ENCODE results near the gene RPS23. TPM values are rescaled to one million over a fixed set of nuclear protein-coding genes. Genes with fewer than 3 reads are reported as not detected.

Gene RPS23
- total RNA-seq = 4,705 TPM
- polyA plus RNA-seq = 5,283 TPM
- long read RNA-seq, donor 1, transcript RPS23-201 (4 exons, 3,437 nt) = major isoform, 196 of 342 reads
- long read RNA-seq, donor 1, transcript RPS23-203 (3 exons, 576 nt) = minor isoform, 91 of 342 reads
- long read RNA-seq, donor 1, partial matches to known transcripts = 52 of 342 reads
- long read RNA-seq, donor 1, other reads (novel, unspliced or antisense) = 0 of 342 reads
- long read RNA-seq, donor 2 = 0 reads
- long read RNA-seq, donor 3, transcript RPS23-207 (2 exons, 530 nt) = minor isoform, 24 of 4,627 reads
- long read RNA-seq, donor 3, transcript RPS23-204 (3 exons, 836 nt) = minor isoform, 47 of 4,627 reads
- long read RNA-seq, donor 3, transcript RPS23-201 (4 exons, 3,437 nt) = major isoform, 3,019 of 4,627 reads
- long read RNA-seq, donor 3, transcript RPS23-203 (3 exons, 576 nt) = minor isoform, 829 of 4,627 reads
- long read RNA-seq, donor 3, partial matches to known transcripts = 618 of 4,627 reads
- long read RNA-seq, donor 3, other reads (novel, unspliced or antisense) = 90 of 4,627 reads
- long read RNA-seq, donor 4, transcript RPS23-204 (3 exons, 836 nt) = minor isoform, 17 of 1,613 reads
- long read RNA-seq, donor 4, transcript RPS23-207 (2 exons, 530 nt) = minor isoform, 11 of 1,613 reads
- long read RNA-seq, donor 4, transcript RPS23-203 (3 exons, 576 nt) = minor isoform, 293 of 1,613 reads
- long read RNA-seq, donor 4, transcript RPS23-201 (4 exons, 3,437 nt) = major isoform, 879 of 1,613 reads
- long read RNA-seq, donor 4, partial matches to known transcripts = 359 of 1,613 reads
- long read RNA-seq, donor 4, other reads (novel, unspliced or antisense) = 54 of 1,613 reads
- long read RNA-seq, donor 5, transcript RPS23-207 (2 exons, 530 nt) = minor isoform, 22 of 6,180 reads
- long read RNA-seq, donor 5, transcript RPS23-203 (3 exons, 576 nt) = minor isoform, 1,023 of 6,180 reads
- long read RNA-seq, donor 5, transcript RPS23-204 (3 exons, 836 nt) = minor isoform, 78 of 6,180 reads
- long read RNA-seq, donor 5, transcript RPS23-201 (4 exons, 3,437 nt) = major isoform, 3,950 of 6,180 reads
- long read RNA-seq, donor 5, partial matches to known transcripts = 952 of 6,180 reads
- long read RNA-seq, donor 5, other reads (novel, unspliced or antisense) = 155 of 6,180 reads
- long read RNA-seq, donor 6, transcript RPS23-204 (3 exons, 836 nt) = minor isoform, 21 of 1,858 reads
- long read RNA-seq, donor 6, transcript RPS23-207 (2 exons, 530 nt) = minor isoform, 14 of 1,858 reads
- long read RNA-seq, donor 6, transcript RPS23-201 (4 exons, 3,437 nt) = major isoform, 1,315 of 1,858 reads
- long read RNA-seq, donor 6, transcript RPS23-203 (3 exons, 576 nt) = minor isoform, 309 of 1,858 reads
- long read RNA-seq, donor 6, partial matches to known transcripts = 141 of 1,858 reads
- long read RNA-seq, donor 6, other reads (novel, unspliced or antisense) = 57 of 1,858 reads
- long read RNA-seq, donor 7, transcript RPS23-207 (2 exons, 530 nt) = minor isoform, 13 of 2,698 reads
- long read RNA-seq, donor 7, transcript RPS23-201 (4 exons, 3,437 nt) = major isoform, 1,648 of 2,698 reads
- long read RNA-seq, donor 7, transcript RPS23-204 (3 exons, 836 nt) = minor isoform, 26 of 2,698 reads
- long read RNA-seq, donor 7, transcript RPS23-203 (3 exons, 576 nt) = minor isoform, 514 of 2,698 reads
- long read RNA-seq, donor 7, partial matches to known transcripts = 403 of 2,698 reads
- long read RNA-seq, donor 7, other reads (novel, unspliced or antisense) = 93 of 2,698 reads
- long read RNA-seq, donor 8, transcript RPS23-203 (3 exons, 576 nt) = minor isoform, 128 of 856 reads
- long read RNA-seq, donor 8, transcript RPS23-207 (2 exons, 530 nt) = minor isoform, 6 of 856 reads
- long read RNA-seq, donor 8, transcript RPS23-204 (3 exons, 836 nt) = minor isoform, 15 of 856 reads
- long read RNA-seq, donor 8, transcript RPS23-201 (4 exons, 3,437 nt) = major isoform, 614 of 856 reads
- long read RNA-seq, donor 8, partial matches to known transcripts = 59 of 856 reads
- long read RNA-seq, donor 8, other reads (novel, unspliced or antisense) = 34 of 856 reads
- long read RNA-seq, donor 9, transcript RPS23-207 (2 exons, 530 nt) = minor isoform, 5 of 1,671 reads
- long read RNA-seq, donor 9, transcript RPS23-201 (4 exons, 3,437 nt) = major isoform, 1,125 of 1,671 reads
- long read RNA-seq, donor 9, transcript RPS23-204 (3 exons, 836 nt) = minor isoform, 9 of 1,671 reads
- long read RNA-seq, donor 9, transcript RPS23-203 (3 exons, 576 nt) = minor isoform, 270 of 1,671 reads
- long read RNA-seq, donor 9, partial matches to known transcripts = 201 of 1,671 reads
- long read RNA-seq, donor 9, other reads (novel, unspliced or antisense) = 61 of 1,671 reads
- long read RNA-seq, donor 10, transcript RPS23-203 (3 exons, 576 nt) = minor isoform, 291 of 1,721 reads
- long read RNA-seq, donor 10, transcript RPS23-204 (3 exons, 836 nt) = minor isoform, 23 of 1,721 reads
- long read RNA-seq, donor 10, transcript RPS23-207 (2 exons, 530 nt) = minor isoform, 6 of 1,721 reads
- long read RNA-seq, donor 10, transcript RPS23-201 (4 exons, 3,437 nt) = major isoform, 1,116 of 1,721 reads
- long read RNA-seq, donor 10, partial matches to known transcripts = 247 of 1,721 reads
- long read RNA-seq, donor 10, other reads (novel, unspliced or antisense) = 38 of 1,721 reads

GRCh38 chr5:82277987-82278710 lies at the start of gene RPS23:
RPS23 (minus strand) TSS chr5:82278354; CDS start chr5:82278323, 31 bp downstream.
- peak within 1 kb of the TSS; percentile 73 to 75 for H3K27ac ChIP-seq (ENCODE audit: low read depth in 1 of 2, low read length in 1 of 2)
- WGBS = under 1% methylated on average over 60 of the region's 60 CpGs
- peak; percentile 87 to 98 (median 90) for DNase-seq (ENCODE audit: low read depth in 6 of 9, low spot score in 9 of 9)
- no peaks in the 10 kb centered on the region for H3K9me3 ChIP-seq (ENCODE audit: control insufficient read depth in 2 of 2, insufficient read depth in 1 of 2, low read length in 1 of 2)
- H3K4me3 ChIP-seq (ENCODE audit: low read length in 2 of 2) = peak within 1 kb of the TSS; percentile 74 to 77
- H3K36me3 ChIP-seq (ENCODE audit: control insufficient read depth in 2 of 2, insufficient read depth in 2 of 2, low read length in 1 of 2) = peaks cover 19 to 33% of the 10 kb centered on the region in 2 donors
- peaks cover 8 to 12% of the 10 kb centered on the region in 2 donors for H3K4me1 ChIP-seq (ENCODE audit: control insufficient read depth in 2 of 2, insufficient read depth in 2 of 2, low read length in 2 of 2)
- H3K27me3 ChIP-seq (ENCODE audit: control insufficient read depth in 2 of 2, insufficient read depth in 1 of 2, low read length in 1 of 2) = no peaks in the 10 kb centered on the region

GRCh38 chr5:82327941-82328340 lies 49.8 kb upstream of the RPS23 start:
- Histone ChIP-seq H3K27ac (ENCODE audit: low read depth in 1 of 2, low read length in 1 of 2) (no peak overlapping the region), H3K9me3 (ENCODE audit: control insufficient read depth in 2 of 2, insufficient read depth in 1 of 2, low read length in 1 of 2) (peaks cover 0 to 6% of the 10 kb centered on the region in 2 donors), H3K4me1 (ENCODE audit: control insufficient read depth in 2 of 2, insufficient read depth in 2 of 2, low read length in 2 of 2) (peaks cover 3% of the 10 kb centered on the region in 2 donors), H3K36me3 (ENCODE audit: control insufficient read depth in 2 of 2, insufficient read depth in 2 of 2, low read length in 1 of 2) (no peaks in the 10 kb centered on the region), H3K27me3 (ENCODE audit: control insufficient read depth in 2 of 2, insufficient read depth in 1 of 2, low read length in 1 of 2) (no peaks in the 10 kb centered on the region), H3K4me3 (ENCODE audit: low read length in 2 of 2) (no peak overlapping the region)
- no peak for DNase-seq (ENCODE audit: low read depth in 6 of 9, low spot score in 9 of 9)

GRCh38 chr5:82325996-82326395 lies 47.8 kb upstream of the RPS23 start:
- Histone ChIP-seq H3K9me3 (ENCODE audit: control insufficient read depth in 2 of 2, insufficient read depth in 1 of 2, low read length in 1 of 2) (peaks cover 0 to 6% of the 10 kb centered on the region in 2 donors), H3K27ac (ENCODE audit: low read depth in 1 of 2, low read length in 1 of 2) (no peak overlapping the region), H3K4me1 (ENCODE audit: control insufficient read depth in 2 of 2, insufficient read depth in 2 of 2, low read length in 2 of 2) (no peaks in the 10 kb centered on the region), H3K36me3 (ENCODE audit: control insufficient read depth in 2 of 2, insufficient read depth in 2 of 2, low read length in 1 of 2) (no peaks in the 10 kb centered on the region), H3K4me3 (ENCODE audit: low read length in 2 of 2) (no peak overlapping the region), H3K27me3 (ENCODE audit: control insufficient read depth in 2 of 2, insufficient read depth in 1 of 2, low read length in 1 of 2) (no peaks in the 10 kb centered on the region)
- no peak for DNase-seq (ENCODE audit: low read depth in 6 of 9, low spot score in 9 of 9)
- WGBS = 92% methylated on average over 1 of the region's 1 CpG

- no peak for DNase-seq (ENCODE audit: low read depth in 6 of 9, low spot score in 9 of 9)
Observed at GRCh38 chr5:82325155-82325554, 47.0 kb upstream of the RPS23 start.

GRCh38 chr5:82320966-82321365 lies 42.8 kb upstream of the RPS23 start:
- DNase-seq (ENCODE audit: low read depth in 6 of 9, low spot score in 9 of 9) = no peak
- WGBS = 95% methylated on average over 2 of the region's 2 CpGs
- Histone ChIP-seq H3K36me3 (ENCODE audit: control insufficient read depth in 2 of 2, insufficient read depth in 2 of 2, low read length in 1 of 2) (no peaks in the 10 kb centered on the region), H3K9me3 (ENCODE audit: control insufficient read depth in 2 of 2, insufficient read depth in 1 of 2, low read length in 1 of 2) (no peaks in the 10 kb centered on the region), H3K4me1 (ENCODE audit: control insufficient read depth in 2 of 2, insufficient read depth in 2 of 2, low read length in 2 of 2) (peaks cover 7 to 13% of the 10 kb centered on the region in 2 donors), H3K27me3 (ENCODE audit: control insufficient read depth in 2 of 2, insufficient read depth in 1 of 2, low read length in 1 of 2) (no peaks in the 10 kb centered on the region), H3K4me3 (ENCODE audit: low read length in 2 of 2) (no peak overlapping the region), H3K27ac (ENCODE audit: low read depth in 1 of 2, low read length in 1 of 2) (no peak overlapping the region)

More at GRCh38 chr5:82325155-82325554, 47.0 kb upstream of the RPS23 start:
- Histone ChIP-seq H3K4me1 (ENCODE audit: control insufficient read depth in 2 of 2, insufficient read depth in 2 of 2, low read length in 2 of 2) (no peaks in the 10 kb centered on the region), H3K4me3 (ENCODE audit: low read length in 2 of 2) (no peak overlapping the region), H3K9me3 (ENCODE audit: control insufficient read depth in 2 of 2, insufficient read depth in 1 of 2, low read length in 1 of 2) (peaks cover 0 to 6% of the 10 kb centered on the region in 2 donors), H3K27ac (ENCODE audit: low read depth in 1 of 2, low read length in 1 of 2) (no peak overlapping the region), H3K36me3 (ENCODE audit: control insufficient read depth in 2 of 2, insufficient read depth in 2 of 2, low read length in 1 of 2) (no peaks in the 10 kb centered on the region), H3K27me3 (ENCODE audit: control insufficient read depth in 2 of 2, insufficient read depth in 1 of 2, low read length in 1 of 2) (no peaks in the 10 kb centered on the region)
- WGBS = 95% methylated on average over 10 of the region's 10 CpGs

GRCh38 chr5:82319651-82320376 lies 41.7 kb upstream of the RPS23 start:
- no peak for DNase-seq (ENCODE audit: low read depth in 6 of 9, low spot score in 9 of 9)
- 98% methylated on average over 5 of the region's 5 CpGs for WGBS

More at GRCh38 chr5:82319651-82320376, 41.7 kb upstream of the RPS23 start:
- Histone ChIP-seq H3K9me3 (ENCODE audit: control insufficient read depth in 2 of 2, insufficient read depth in 1 of 2, low read length in 1 of 2) (no peaks in the 10 kb centered on the region), H3K4me3 (ENCODE audit: low read length in 2 of 2) (no peak overlapping the region), H3K4me1 (ENCODE audit: control insufficient read depth in 2 of 2, insufficient read depth in 2 of 2, low read length in 2 of 2) (peaks cover 14 to 21% of the 10 kb centered on the region in 2 donors), H3K36me3 (ENCODE audit: control insufficient read depth in 2 of 2, insufficient read depth in 2 of 2, low read length in 1 of 2) (no peaks in the 10 kb centered on the region), H3K27me3 (ENCODE audit: control insufficient read depth in 2 of 2, insufficient read depth in 1 of 2, low read length in 1 of 2) (no peaks in the 10 kb centered on the region), H3K27ac (ENCODE audit: low read depth in 1 of 2, low read length in 1 of 2) (no peak overlapping the region)
